Osteoblast (primary cell): ENCODE results near the gene CLPTM1L. TPM values are rescaled to one million over a fixed set of nuclear protein-coding genes. Genes with fewer than 3 reads are reported as not detected.

Experiments used
- DNase-seq: peaks from one replicate; pipeline ENCODE4 v3.0.0; 2011; ENCODE audit warnings: low spot score, mixed read lengths; ENCODE audit not compliant: insufficient read length; ENCODE audit errors: missing footprints
- H2AFZ ChIP-seq: 2 replicates; pipeline ENCODE4 v1.6.0; 2011; ENCODE audit warnings: mild to moderate bottlenecking, low read length
- H3K27ac ChIP-seq: 2 replicates; pipeline ENCODE4 v1.5.1; 2011; ENCODE audit warnings: mild to moderate bottlenecking, low read depth, low read length, moderate library complexity
- H3K27me3 ChIP-seq: 2 replicates; pipeline ENCODE4 v1.6.0; 2012; ENCODE audit warnings: mild to moderate bottlenecking, control low read depth, inconsistent platforms, low read length, moderate library complexity; ENCODE audit not compliant: insufficient read depth
- H3K36me3 ChIP-seq: 2 replicates; pipeline ENCODE4 v1.5.1; 2011; ENCODE audit warnings: mild to moderate bottlenecking, low read length, control low read depth, moderate library complexity; ENCODE audit not compliant: insufficient read depth
- H3K4me1 ChIP-seq: 2 replicates; pipeline ENCODE4 v1.5.1; 2011; ENCODE audit warnings: mild to moderate bottlenecking, low read length, control low read depth, moderate library complexity; ENCODE audit not compliant: insufficient read depth
- H3K4me2 ChIP-seq: 2 replicates; pipeline ENCODE4 v1.6.0; 2011; ENCODE audit warnings: mild to moderate bottlenecking, low read length; ENCODE audit not compliant: insufficient read depth
- H3K4me3 ChIP-seq: fragments of 200-600 bp; sonication (generic); 3 replicates; pipeline ENCODE4 v1.5.1; 2012; ENCODE audit warnings: mild to moderate bottlenecking, low read length, inconsistent platforms; ENCODE audit not compliant: insufficient read depth
- H3K79me2 ChIP-seq: 2 replicates; pipeline ENCODE4 v1.6.0; 2012; ENCODE audit warnings: mild to moderate bottlenecking, low read length, control low read depth, inconsistent platforms; ENCODE audit not compliant: insufficient read depth
- H3K9me3 ChIP-seq: 2 replicates; pipeline ENCODE4 v1.5.1; 2011; ENCODE audit warnings: low read depth, low read length, control low read depth
- H4K20me1 ChIP-seq: 2 replicates; pipeline ENCODE4 v1.6.0; 2012; ENCODE audit warnings: mild to moderate bottlenecking, low read length, control low read depth; ENCODE audit not compliant: insufficient read depth
- total RNA-seq: library from RNA; depleted of rRNA; stranded (reverse); fragments of >200 nt; gene quantifications from 2 replicates; pipeline ENCODE4 v1.2.3, GENCODE V29; 2012
- TF ChIP-seq, protein P1 (sequence below): IDR thresholded peaks from 2 replicates; pipeline ENCODE4 v1.5.1; 2011; ENCODE audit warnings: mild to moderate bottlenecking, low read depth, low read length, moderate library complexity; ENCODE audit errors: extremely low read depth

Gene CLPTM1L
- total RNA-seq, 1 donor, result 139 TPM

DNA sequence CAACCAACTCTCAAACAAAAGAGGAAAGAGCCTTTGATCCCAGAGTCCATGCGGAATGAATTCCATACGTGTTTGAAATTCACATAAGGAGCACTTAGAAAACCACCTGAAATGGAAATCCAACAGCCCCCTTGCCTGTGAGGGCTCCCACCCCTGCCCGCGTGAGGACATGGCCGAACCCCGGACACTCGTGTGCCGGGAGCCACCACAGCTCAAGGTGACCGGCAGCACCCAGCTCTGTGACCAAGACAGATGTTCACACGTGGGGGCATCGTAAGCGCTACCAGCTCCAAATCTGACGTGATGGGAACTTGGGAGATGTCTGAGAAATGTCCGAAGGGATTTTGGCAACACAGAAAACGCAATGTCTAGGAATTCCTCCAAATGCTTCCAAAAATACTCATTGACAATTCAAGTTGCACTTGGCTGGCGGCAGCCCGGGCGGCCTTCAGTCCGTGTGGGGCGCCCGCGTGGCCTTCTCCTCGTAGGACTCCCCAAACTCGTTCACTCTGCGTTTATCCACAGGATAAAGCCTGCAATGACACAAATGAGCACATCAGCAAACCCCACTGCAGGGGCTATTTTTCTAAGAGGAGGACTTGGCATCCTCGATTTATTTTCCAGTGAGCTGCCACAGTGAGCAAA lies 26.9 kb downstream of the CLPTM1L start:
- Histone ChIP-seq H4K20me1 (no peaks in the 10 kb centered on the region), H2AFZ (no peak overlapping the region), H3K4me2 (no peak overlapping the region), H3K9me3 (no peaks in the 10 kb centered on the region), H3K27me3 (no peaks in the 10 kb centered on the region), H3K4me1 (peaks cover 9% of the 10 kb centered on the region), H3K36me3 (peaks cover 36% of the 10 kb centered on the region), H3K79me2 (no peaks in the 10 kb centered on the region), H3K27ac (no peak overlapping the region), H3K4me3 (no peak overlapping the region)
- TF ChIP-seq, protein P1, sequence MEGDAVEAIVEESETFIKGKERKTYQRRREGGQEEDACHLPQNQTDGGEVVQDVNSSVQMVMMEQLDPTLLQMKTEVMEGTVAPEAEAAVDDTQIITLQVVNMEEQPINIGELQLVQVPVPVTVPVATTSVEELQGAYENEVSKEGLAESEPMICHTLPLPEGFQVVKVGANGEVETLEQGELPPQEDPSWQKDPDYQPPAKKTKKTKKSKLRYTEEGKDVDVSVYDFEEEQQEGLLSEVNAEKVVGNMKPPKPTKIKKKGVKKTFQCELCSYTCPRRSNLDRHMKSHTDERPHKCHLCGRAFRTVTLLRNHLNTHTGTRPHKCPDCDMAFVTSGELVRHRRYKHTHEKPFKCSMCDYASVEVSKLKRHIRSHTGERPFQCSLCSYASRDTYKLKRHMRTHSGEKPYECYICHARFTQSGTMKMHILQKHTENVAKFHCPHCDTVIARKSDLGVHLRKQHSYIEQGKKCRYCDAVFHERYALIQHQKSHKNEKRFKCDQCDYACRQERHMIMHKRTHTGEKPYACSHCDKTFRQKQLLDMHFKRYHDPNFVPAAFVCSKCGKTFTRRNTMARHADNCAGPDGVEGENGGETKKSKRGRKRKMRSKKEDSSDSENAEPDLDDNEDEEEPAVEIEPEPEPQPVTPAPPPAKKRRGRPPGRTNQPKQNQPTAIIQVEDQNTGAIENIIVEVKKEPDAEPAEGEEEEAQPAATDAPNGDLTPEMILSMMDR, result no peak
- peak; percentile 39 for DNase-seq

DNA sequence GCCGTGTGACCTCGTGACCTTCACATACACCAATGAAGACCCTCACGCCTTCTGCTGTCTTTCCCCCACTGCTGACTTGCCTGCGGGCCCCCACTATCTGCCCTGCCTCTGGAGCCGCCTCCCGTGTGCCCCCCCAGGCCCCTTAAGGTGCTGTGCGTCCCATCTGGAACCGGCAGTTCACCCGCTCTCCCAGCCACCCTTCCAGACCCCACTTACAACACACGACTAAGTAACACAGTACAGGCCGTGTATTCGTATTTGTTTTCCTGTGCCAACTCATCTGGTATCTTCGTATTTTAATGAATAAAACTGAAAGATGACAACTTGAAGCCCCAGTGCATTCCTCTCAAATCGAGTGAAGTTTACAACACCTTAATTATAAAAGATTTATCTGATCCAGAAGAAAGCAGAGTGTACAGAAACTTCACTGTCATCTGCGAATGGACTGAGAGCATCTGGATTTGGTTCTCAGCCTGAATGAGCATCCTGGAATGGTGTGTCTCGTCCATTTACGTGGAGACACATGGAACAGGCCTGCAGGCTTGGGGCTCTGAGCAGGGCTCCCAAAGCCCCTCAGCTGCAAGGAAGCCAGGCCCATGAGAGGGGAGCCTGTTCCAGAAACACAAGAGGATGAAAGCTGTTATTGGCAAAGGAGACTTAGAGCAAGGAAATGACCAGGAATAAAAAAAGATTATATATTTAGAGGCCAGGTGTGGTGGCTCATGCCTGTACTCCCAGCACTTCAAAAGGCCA lies 28.1 kb downstream of the CLPTM1L start:
- no peaks in the 10 kb centered on the region for H4K20me1 ChIP-seq
- H3K4me2 ChIP-seq, result peak overlapping the region; percentile 55
- no peaks in the 10 kb centered on the region for H3K27me3 ChIP-seq
- no peaks in the 10 kb centered on the region for H3K79me2 ChIP-seq
- no peak overlapping the region for H2AFZ ChIP-seq
- DNase-seq, result peak; percentile 36
- no peak overlapping the region for H3K4me3 ChIP-seq
- peaks cover 26% of the 10 kb centered on the region for H3K36me3 ChIP-seq
- H3K27ac ChIP-seq, result no peak overlapping the region
- peaks cover 9% of the 10 kb centered on the region for H3K4me1 ChIP-seq
- TF ChIP-seq, protein P1, result no peak
- H3K9me3 ChIP-seq, result no peaks in the 10 kb centered on the region

DNA sequence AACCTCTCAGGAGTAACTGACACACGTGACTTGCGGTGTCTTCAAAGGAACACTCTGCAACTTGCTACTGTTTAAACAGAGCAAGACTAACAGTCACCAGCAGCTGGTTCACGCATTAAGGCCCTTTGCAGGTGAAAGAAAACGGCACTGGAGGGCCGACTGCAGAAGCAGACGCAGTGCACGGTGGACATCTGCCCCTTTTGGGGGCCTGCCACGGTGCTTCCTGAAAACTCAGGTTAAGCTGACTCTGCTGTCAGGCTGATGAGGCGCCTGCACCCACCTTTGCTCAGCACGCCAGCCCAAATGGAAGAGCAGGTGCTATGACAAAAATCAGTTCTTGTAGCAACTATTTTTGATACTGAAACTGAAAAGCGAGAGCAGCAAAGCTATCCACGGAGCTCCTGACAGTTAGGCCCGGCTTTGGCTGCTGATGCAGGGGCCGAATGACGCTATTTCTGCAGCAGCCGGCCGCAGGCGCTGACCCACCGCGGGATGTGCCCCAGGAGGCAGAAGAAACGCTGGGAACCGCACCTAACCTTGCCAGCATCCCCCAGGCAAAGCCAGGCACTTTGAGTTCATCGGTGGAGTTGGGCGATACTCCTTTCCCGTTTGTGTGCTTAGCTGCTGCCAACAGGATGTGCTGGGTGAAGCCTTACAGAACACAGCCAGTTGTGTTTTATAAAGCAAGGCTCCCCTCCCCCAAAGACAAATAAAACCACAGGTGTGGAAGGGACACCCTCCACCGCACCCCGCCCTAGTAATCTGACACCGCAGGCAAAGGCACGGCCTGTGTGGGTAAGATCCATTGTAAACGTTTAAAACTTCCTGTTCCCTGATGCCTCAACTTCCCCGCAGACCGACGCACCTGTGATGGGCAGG lies 29.0 kb downstream of the CLPTM1L start:
- H3K4me3 ChIP-seq, result peak overlapping the region; percentile 40
- no peaks in the 10 kb centered on the region for H4K20me1 ChIP-seq
- H3K27ac ChIP-seq, result no peak overlapping the region
- peak; percentile 81 for DNase-seq
- H3K27me3 ChIP-seq, result no peaks in the 10 kb centered on the region
- TF ChIP-seq, protein P1, result no peak
- H3K79me2 ChIP-seq, result no peaks in the 10 kb centered on the region
- no peak overlapping the region for H2AFZ ChIP-seq
- no peaks in the 10 kb centered on the region for H3K9me3 ChIP-seq
- peaks cover 9% of the 10 kb centered on the region for H3K4me1 ChIP-seq
- H3K4me2 ChIP-seq, result peak overlapping the region; percentile 55
- H3K36me3 ChIP-seq, result peaks cover 20% of the 10 kb centered on the region
